ENCODE measurements around the gene KRT71.

KRT71 gene

DNA sequence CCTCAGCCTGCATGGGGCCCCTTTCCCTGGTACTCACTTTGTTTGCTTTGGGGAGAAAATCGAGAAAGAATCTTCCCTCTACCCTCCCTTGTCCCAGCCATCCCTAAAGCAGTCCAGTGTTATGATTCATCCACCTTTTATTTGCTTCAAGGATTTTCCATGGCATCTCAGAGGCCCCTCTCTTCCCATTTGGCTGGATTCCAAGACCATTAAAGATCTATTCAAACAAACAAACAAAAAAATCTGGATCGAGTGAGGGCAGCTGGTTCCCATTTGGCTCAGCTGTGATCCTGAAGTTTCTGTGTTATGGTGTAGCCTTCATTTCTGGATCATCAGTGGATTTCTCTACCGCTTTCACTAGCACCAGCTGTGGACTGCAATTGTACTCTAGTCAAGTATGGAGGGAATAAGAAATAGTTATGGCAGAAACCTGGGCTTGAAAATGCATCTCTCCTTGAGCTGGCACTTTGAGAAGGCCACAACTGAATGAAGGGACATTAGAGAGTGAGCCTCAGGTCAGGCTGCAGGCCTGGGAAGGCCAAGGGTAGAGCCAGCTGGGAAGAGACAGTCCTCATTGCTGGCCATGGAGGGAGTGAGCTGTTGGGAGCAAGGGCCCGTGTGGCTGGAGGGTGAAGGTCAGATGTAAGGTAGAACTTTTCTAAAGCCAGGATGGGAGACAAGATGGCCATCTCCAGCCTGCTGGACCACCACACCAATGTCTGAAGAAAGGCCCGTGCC is 13.7 kb downstream of the KRT71 start:
- DNase-seq (ENCODE audit: low read depth, low spot score), result no peak

DNA sequence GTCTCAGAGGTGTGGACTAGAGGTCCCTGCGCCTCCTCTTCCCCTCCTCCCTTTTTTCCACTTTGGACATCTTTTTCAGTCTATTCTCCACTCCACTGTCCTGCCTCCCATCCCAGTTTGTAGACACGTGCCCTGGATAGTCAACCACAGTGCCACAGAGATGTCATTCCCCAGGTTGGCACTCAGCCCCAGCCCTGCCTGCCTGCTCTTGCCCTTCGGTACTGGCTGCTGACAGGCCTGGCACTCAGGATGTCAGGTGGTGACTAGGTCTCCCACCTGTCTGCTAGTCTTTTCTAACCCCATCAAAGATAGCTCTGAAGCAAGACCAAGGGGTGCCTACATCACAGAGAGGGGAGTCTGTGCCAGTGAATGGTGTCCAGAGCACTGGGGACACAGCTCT is 15.8 kb downstream of the KRT71 start:
- DNase-seq (ENCODE audit: low read depth, low spot score), result no peak

DNA sequence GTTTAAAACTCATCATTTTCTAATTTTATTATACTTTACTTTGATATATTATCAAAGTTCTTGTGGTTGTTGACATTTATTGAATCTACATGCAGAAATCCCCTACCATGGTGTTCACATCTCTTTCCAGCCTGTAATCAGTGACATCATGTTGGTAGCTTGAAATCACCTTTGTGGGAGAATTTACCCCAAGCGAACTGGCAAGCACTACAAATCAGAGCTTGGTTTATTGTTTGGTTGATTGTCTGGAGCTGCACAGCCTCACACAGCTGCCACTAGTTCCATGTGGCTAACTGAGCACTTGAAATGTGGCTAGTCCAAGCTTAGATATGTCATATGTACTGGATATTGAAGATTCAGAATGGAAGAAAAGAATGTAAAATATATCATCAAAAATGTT is 17.4 kb downstream of the KRT71 start:
- DNase-seq (ENCODE audit: low read depth, low spot score), result no peak

DNA sequence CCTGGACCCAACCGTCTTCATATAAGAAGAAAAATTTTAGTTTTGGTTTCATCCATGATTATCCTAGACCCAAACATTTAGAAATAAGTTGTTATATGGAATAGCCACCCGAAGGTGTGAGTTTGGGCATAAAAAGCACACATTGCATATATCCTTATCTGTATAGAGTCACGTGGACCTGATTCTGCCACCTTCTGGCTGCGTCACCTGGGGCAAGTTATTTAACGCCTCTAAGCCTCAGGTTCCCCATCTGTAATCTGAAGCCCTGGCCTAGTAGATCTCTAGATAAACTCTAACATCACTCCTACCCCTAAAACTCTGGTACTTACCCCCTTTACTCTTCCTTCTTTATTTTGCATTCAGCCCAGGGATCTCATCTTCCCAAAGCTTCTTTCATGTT is 18.5 kb downstream of the KRT71 start:
- DNase-seq (ENCODE audit: low read depth, low spot score), result no peak

DNA sequence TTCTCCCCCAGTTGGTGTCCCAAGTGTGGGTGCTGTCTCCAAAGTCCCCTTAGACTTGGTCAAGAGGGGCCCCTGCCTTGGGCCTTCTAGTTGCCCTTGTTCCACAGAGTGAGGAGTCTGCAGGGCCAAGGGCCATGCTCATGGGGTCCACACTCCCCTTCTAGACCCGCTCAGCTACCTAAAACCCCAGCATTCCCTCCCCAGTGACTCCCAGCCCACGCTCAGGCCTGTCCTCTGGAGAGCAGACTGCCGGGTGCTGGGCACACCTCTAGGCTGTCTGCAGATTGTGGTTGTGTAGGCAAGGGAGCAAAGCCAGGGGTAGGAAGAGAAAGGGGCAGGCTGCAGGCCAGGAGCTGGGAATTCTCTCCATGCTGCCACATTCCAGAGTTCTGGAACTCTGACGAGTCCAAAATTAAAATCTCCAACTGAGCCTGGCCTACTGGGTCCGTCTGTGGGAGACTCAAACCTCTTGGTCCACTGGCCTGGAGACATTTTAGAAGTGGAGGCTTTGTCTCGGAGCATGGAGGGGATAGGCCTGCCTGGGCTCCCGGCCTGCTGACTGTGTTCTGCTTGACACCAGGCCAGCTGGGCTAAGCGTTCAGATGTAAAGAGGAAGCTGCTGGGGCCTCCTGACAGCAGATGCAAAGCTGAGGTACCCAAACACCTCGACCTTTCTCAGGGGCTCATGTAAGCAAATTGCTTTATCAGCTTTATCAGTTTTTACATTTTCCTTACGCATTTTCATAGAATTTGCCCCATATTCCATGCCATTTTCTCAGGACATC is 19.1 kb downstream of the KRT71 start:
- no peak for DNase-seq (ENCODE audit: low read depth, low spot score)

DNA sequence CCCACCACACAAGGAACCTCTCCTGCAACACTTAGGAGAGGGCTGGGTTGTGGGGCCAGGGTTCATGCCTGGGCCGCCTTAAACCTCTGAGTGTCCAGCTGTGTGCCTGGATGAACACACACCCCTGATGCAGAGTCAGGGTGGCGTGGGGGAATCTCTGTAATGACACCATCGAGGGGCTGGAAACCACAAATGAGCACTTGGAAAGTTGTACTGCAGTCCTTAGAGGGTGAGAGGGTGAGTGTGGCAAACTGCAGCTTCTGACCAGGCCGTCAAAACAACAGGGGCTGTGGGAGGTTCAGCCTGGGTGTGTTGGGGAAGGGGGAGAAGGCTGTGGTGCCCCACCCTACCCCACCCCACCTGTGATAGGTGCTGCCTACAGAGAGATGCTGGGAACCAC is 20.3 kb downstream of the KRT71 start:
- no peak for DNase-seq (ENCODE audit: low read depth, low spot score)

DNA sequence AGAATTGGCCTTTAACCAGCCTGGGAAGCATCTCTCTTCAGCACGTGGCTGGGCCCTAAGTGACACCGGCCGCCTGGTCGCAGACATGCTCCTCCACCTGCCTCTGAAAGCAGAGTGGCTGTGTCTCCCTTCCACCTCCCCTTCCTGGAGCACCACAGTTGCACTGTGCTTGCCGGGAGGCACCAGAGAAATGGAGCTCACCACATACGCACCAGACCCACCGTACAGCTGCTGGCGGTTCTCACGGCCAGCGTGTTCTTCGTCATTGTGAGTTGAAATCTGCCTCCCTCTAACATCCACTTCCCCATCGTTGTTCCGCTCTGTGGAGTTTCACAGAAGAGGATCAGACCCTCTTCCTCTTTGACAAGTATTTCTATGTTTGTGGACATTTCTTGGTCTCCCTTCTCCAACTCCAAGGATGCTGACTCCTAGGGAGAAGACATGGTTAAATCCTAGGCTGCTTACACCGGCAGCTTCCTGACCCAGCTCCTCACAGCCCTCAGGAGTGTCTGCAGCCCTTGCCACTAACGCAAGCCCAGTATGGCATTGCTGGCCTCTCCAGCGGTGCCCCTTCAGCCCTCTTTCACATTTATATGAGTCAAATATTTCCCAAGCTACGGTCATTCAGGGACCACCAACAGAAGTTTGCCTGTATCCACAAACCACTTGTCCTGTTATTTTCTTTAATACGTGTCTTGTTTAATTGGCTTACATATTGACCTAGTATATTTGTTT is 21.2 kb downstream of the KRT71 start:
- no peak for DNase-seq (ENCODE audit: low read depth, low spot score)

DNA sequence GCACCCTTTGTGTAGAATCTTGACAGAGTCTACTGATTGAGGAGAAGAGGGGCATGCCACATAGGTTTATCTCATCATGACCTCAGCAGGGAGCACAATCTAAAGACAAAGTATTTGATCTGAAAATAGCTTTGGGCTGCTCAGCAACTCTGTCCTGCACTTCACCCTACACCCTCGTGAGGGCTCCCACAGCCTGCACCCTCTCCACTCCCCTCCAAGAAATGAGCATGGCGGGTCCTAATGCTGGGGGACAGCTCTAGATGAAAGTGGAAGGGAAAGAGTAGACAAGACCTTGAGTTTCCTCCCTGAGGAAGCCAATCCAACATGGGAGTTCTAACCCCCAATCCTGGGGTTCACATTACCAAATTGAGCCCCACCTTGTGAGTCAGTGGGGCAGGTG is 22.0 kb downstream of the KRT71 start:
- no peak for DNase-seq (ENCODE audit: low read depth, low spot score)

DNA sequence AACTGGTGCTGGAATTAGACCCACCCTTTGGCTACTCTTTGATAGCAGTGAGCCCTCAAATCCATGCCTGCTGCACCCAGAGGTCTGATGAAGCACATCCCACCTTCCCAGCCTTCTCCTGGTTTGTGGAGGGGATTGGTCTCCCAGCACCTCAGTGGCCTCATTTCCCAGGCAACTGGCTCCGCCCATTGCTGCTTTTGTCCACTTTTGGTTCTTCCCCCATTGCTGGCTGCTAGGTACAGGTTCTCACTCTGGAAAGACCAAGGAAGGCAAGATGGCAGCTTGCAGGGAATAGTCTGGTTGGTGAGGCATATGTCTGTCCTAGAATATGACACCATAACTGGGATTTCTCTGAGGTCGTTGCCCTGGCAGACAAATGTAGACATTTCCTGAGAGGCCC is 22.6 kb downstream of the KRT71 start:
- no peak for DNase-seq (ENCODE audit: low read depth, low spot score)

DNA sequence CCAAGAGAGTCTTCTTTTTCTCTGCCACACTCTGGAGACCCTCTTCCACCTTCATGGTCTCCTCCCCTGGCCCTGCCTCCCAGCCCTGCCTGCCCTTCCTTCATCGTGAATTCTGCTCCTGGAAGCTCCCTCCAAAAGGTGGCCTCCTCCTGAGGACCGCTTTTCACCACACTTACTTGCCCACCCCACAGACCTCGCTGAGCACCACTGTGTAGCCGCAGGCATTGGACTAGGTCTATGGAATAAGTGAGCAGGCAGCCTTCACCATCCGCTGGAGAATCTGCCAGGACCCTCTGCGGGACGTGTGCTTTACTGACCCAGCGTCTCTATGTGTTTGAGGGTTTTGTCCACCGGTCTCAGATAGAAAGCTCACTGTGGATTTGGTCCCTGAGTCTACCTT is 23.1 kb downstream of the KRT71 start:
- no peak for DNase-seq (ENCODE audit: low read depth, low spot score)

DNA sequence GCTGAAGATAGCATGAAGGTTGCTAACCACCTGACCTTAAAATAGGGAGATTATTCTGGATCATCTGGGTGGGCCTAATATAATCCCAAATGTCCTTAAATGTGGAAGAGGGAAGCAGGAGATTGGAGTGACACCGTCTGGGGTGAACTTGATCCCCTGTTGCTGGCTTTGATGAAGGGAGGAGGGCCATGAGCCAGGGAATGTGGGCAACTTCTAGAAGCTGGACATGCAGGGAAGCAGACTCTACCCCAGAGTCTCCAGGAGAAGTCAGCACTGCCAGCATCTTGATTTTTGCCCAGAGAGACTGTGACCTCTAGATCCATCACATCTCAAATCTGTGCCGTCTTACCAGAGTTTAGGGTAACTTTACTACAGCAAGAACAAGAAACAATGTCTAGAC is 23.5 kb downstream of the KRT71 start:
- no peak for DNase-seq (ENCODE audit: low read depth, low spot score)

DNA sequence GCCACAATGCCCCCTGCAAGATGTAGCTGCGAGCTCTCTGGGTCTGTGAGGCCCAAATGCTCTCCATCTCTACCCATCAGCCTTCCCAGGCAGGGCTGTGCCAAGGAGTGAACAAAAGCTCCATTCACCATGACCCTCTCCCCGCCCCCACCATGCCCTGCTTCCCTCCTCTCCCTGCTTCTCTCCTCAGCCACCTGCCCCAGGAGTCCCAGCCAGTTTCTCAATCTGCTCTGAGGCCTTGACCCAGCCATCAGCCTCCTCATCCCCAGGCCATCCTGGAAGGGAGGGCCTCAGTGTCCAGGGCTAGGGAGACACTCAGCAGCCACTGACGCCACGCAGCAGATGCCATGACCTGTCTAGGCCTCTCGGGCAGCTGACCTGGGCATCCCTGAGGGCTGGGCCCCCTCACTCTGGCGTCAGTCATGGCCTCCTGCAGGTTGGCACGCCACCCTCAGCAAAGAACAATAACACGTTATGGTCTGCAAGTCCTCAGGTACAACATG is 24.3 kb downstream of the KRT71 start:
- no peak for DNase-seq (ENCODE audit: low read depth, low spot score)

DNA sequence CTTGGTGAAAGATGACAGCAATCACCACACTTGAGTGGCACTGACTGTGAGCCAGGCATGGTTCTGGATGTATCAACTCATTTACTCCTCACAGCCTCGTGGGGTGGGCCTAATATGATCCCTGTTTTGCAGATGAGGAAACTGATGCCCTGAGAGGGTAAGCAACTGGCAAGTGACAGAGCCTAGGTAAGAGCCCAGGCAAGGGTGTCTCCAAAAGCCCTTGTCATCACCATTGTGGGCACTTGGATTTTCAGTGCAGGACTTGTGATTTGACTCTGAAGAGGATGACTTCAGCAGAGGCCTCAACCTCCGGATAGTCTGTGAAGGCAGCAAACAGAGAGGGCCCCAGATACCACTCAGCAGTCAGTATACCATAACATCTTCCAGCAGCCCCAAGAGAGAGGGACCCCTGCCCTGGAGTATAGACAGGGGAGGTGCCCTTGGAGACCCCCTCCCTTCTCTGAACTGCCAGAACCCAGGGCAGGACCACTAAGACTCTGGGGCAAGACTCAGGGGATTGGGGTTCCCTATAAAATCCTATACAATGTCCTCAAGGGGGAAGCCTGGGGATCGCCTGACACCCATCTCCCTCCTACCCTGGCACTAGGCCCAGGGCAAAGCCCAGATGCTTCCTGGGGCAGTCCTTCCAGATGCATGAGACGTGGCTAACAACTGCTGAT is 25.7 kb downstream of the KRT71 start:
- DNase-seq (ENCODE audit: low read depth, low spot score), result no peak

DNA sequence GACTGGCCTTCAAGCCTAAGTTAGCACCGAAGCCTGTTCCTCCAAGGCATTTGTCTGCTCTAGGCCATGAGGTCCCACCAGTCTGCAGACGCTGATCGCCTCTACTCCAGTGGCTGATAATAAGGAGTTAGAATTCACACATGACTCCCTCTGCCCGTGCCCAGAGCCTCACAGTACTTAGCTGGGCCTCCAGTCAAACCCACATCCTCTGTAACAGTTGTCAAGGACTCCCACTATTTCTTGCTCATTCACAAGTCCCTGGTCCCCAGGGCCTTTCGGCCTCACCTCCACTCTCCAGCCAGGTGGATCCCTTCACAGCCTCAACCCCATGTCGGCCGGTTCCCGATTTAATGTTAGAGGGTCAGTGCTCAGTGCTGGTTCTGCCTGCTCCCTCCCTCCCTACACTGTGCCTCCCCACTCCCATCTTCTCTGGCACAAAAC is 26.4 kb downstream of the KRT71 start:
- no peak for DNase-seq (ENCODE audit: low read depth, low spot score)

DNA sequence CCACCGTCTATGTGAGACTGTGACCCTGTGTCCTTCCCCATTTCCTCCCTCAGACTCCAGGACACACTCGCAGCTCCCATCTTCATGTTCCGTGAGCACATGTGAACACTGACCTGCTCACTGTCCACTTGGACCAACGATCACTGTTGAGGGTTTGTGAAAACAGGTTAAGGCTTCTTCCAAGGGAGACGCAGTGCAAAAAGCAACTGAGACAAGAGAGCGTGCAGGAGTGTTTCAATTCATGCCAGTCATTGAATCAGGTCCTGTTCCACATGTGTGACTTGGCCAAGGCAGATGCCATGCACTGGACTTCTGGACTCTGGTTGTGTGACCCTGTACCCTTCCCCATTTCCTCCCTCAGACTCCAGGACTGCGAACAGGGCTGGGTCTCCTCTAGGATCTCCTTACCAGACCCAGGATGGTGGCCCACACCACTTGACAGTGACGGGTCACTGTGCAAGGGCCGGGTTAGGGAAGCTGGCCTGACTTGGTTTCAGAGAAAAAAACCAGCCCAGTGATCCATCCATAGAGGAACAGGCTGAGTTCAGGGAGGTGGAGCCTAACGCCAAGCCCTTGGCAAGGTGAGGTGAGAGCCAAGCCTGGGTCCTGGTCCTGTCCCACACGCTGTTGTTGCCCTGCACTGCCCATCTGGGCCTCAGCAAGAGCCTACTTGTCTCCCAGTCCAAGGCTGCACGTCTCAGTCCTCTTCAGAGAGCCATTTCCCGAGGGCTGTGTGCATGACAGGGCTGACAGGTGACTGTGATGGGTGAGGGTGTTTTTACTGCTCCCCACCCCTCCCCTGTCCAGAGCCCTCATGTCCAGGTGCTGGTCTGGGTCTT is 27.1 kb downstream of the KRT71 start:
- no peak for DNase-seq (ENCODE audit: low read depth, low spot score)

DNA sequence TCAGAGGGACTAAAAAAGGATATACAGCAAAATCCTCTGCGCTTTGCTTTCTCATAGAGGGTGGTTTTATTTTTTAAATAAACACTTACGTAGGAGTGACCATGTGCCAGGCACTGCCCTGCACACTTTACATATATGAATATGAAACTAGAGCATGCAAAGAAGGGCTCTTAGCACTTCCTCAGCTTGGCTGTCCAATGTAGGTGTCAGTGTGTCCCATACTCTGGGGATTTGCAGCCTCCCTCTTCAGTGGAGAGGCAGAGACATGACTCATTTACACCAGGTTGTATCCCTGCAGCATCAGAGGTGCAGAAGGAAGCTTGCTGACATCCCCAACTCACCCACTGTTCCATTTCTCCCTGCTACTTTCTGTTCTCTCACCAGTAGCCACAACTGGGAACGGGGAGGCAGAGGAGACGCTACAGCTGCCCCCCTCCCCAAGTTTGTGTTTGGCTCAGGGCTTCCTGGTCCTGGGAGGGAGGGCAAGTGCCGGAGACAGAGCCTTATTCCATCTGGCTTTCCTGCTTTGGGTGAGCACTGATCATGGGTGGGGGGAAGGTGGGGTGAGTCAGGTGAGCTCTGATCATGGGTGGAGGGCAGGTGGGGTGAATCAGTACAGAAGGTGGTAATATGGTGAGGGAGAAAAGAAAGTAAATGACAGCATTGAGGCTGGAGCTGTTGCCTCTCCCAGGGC is 27.9 kb downstream of the KRT71 start:
- no peak for DNase-seq (ENCODE audit: low read depth, low spot score)

DNA sequence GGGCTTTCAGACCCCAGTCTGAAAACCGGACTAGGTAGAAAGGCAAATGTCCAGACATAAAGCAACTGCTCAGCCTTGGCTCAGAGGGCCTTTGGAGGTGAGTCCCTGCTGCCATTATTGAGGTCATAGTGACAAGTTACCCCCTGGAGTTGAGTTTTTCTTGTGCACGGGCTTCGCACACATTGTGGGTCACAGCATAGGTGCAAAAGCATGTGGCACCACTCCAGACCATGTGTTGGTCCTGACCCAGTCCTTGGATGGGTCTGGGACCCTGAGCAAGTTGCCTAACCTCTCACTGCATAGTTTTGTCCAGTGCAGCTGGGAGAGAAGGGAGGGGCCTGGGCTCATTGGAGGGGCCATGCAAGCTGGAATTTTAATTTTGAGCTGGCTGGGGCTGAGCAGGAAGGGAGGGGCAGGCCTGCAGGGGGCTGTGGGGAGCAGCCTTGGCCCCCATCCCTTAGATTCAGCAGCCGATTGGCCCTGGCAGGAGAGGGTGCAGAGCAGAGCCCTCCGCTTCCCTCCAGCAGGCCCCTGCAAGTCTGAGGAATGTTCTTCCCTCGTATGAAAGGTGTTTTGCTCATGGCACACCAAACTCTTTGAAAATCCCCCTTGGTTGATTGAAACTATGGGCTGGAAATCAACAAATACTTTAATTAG is 28.6 kb downstream of the KRT71 start:
- DNase-seq (ENCODE audit: low read depth, low spot score), result no peak

DNA sequence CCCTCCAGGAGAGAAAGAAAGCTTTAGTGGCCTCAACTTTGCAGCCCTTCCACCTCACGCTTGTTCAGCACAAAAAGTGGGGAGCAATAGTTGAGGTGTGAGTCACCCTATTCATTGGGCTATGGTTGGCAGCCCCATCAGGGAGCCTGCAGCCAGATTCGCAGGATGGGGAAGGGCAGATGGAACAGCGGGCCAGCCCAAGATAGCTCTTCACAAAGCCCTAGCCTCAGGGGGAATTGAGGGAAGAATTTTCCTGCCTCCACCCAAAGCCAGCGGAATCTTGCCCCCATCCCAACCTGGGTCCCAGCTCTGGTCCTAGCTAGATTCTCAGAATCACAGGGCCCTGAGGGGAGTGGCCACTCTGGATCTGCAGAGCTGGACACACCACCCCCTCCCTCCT is 29.1 kb downstream of the KRT71 start:
- DNase-seq (ENCODE audit: low read depth, low spot score), result no peak

DNA sequence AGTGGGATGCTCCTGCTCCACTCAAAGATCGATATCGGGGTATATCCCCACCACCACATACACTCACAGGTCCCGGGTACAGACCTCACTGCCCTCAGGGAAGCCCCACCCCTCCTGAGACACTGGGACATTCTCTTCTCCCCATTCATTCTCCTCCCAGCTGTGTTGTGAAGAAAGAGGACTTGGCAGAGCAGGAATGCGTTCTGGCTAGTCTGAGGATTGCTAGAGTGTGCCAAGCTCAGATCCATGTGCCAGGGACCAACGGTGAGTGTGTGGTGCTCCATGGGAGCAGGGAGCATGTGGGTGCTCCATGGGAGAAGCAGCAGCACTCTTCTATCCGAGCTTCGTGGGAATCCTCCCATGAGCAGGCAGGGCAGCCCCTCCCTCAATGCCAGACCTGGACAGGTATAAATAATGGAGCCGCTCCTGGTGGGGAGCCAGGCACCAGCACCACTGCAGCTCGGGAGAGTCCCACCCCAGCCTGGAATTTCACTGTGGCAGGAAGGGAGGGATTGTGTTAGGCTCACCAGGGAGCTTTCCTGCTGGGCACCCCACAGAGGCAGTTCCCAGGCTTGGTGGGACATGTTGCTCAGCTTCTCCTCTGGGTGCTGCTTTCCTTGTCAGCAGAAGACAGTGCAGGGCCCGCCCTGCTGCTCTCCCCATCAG is 30.5 kb downstream of the KRT71 start:
- no peak for DNase-seq (ENCODE audit: low read depth, low spot score)
